NCI-H2196 (cell line): ENCODE measurements around the gene ZBTB40.

ENCODE experiments used
- DNase-seq: peaks from one replicate; lab custom pipeline; 2025; ENCODE audit not compliant: unreplicated experiment; lab: John Stamatoyannopoulos, UW

ZBTB40 gene

GRCh38 chr1:22451702-22452480, at the start of gene ZBTB40:
Gene ZBTB40 (plus strand): TSS chr1:22451851. CDS start chr1:22489949, 38,098 bp downstream.
- peak; percentile 97 for DNase-seq

GRCh38 chr1:22402356-22403053, 49.1 kb upstream of the ZBTB40 start:
- DNase-seq: no peak

- no peak for DNase-seq
Observed at GRCh38 chr1:22404486-22404885, 47.2 kb upstream of the ZBTB40 start.

- no peak for DNase-seq
Observed at GRCh38 chr1:22406722-22407495, 44.7 kb upstream of the ZBTB40 start.

- DNase-seq: no peak
Observed at GRCh38 chr1:22408230-22408629, 43.4 kb upstream of the ZBTB40 start.

- DNase-seq: no peak
Observed at GRCh38 chr1:22410401-22410800, 41.2 kb upstream of the ZBTB40 start.

- DNase-seq: no peak
Observed at GRCh38 chr1:22410928-22411495, 40.6 kb upstream of the ZBTB40 start.

GRCh38 chr1:22411589-22411988, 40.1 kb upstream of the ZBTB40 start:
- DNase-seq: no peak

- DNase-seq: no peak
Observed at GRCh38 chr1:22412932-22413727, 38.5 kb upstream of the ZBTB40 start.

- no peak for DNase-seq
Observed at GRCh38 chr1:22413799-22414198, 37.9 kb upstream of the ZBTB40 start.

- peak; percentile 82 for DNase-seq
Observed at GRCh38 chr1:22414244-22414751, 37.4 kb upstream of the ZBTB40 start.

GRCh38 chr1:22415489-22415888, 36.2 kb upstream of the ZBTB40 start:
- no peak for DNase-seq

- DNase-seq: peak; percentile 91
Observed at GRCh38 chr1:22416555-22417454, 34.8 kb upstream of the ZBTB40 start.

GRCh38 chr1:22417466-22417865, 34.2 kb upstream of the ZBTB40 start:
- DNase-seq: no peak

GRCh38 chr1:22418312-22418711, 33.3 kb upstream of the ZBTB40 start:
- DNase-seq: no peak

GRCh38 chr1:22418933-22419382, 32.7 kb upstream of the ZBTB40 start:
- DNase-seq: no peak

- peak; percentile 82 for DNase-seq
Observed at GRCh38 chr1:22420455-22421053, 31.1 kb upstream of the ZBTB40 start.

GRCh38 chr1:22426781-22427180, 24.9 kb upstream of the ZBTB40 start:
- DNase-seq: no peak

GRCh38 chr1:22428672-22429071, 23.0 kb upstream of the ZBTB40 start:
- no peak for DNase-seq
